Measurements from ENCODE around the gene GRIK4. TPM values are rescaled to one million over a fixed set of nuclear protein-coding genes. Genes with fewer than 3 reads are reported as not detected.

GRIK4 gene
- total and polyA plus RNA-seq, 2 of the 4 experiments (the other 2 are of a cell fraction) = 0.18 to 0.38 TPM

DNA sequence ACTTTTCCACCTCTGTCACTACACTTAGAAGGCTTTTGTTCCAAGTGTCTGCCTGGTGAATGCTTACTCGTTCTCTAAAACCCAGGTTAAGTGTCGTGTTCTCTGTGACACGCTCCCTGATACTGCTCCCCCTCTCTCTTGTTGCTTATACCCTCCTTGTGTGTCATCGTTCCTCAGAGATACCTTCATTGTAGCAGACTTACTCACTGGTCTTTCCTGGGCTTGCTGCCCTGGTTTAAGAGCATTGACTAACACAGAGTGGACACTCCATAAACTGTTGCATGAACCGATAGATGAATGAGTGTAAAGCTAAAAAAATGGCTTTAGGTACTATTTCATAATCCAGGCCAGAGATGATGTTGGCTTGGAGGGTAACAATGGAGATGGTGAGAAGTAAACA is 171.3 kb downstream of the GRIK4 start:
- ATAC-seq (ENCODE audit: low read depth) = peak; percentile 85
- H2BK20ac ChIP-seq (ENCODE audit: low read depth, low read length) = no peak overlapping the region
- H4K20me1 ChIP-seq (ENCODE audit: insufficient read depth, low read length) = no peaks in the 10 kb centered on the region; the same call in 1 of the 2 replicates
- dilution Hi-C loops (cut with HindIII; ENCODE audit: low sequenced_read_pairs, unreplicated experiment) (no loop called here), intact Hi-C loops (cut with micrococcal nuclease) (loop anchor here (10.0 kb wide), 2 partner anchors 348 to 512 kb away; partner anchors contain the start of gene ARHGEF12), in situ Hi-C loops (cut with MboI; ENCODE audit: low sequenced_read_pairs) (loop anchor here (25.0 kb wide), 1 partner anchor 371 kb away; no protein-coding TSS in a partner anchor)
- 0 out of 2 replicates have a peak overlapping the region, but pooled peaks have one; percentile 15 for H2AK5ac ChIP-seq (ENCODE audit: low read depth, low read length)
- no peaks in the 10 kb centered on the region for H3K9me3 ChIP-seq (ENCODE audit: control insufficient read depth, insufficient read depth, low read length)
- no peaks in the 10 kb centered on the region for H3K9me1 ChIP-seq (ENCODE audit: insufficient read depth, low read length)
- no peak overlapping the region; the same call in 1 of the 2 replicates for H3K23ac ChIP-seq (ENCODE audit: low read depth, low read length)
- no peak overlapping the region for H2AFZ ChIP-seq (replicated peaks; ENCODE audit: low read length, poor library complexity)
- no peak overlapping the region for H3K9ac ChIP-seq (ENCODE audit: low read depth, low read length)
- ChIA-PET CTCF (no interaction called here), POLR2A (ENCODE audit: unreplicated experiment) (no interaction called here)
- H3K79me1 ChIP-seq (ENCODE audit: low read depth in 1 of 2, low read length in 2 of 2) = no peaks in the 10 kb centered on the region
- no peaks in the 10 kb centered on the region for H3K36me3 ChIP-seq (ENCODE audit: control insufficient read depth, insufficient read depth, low read length)
- no peak overlapping the region for H3K27ac ChIP-seq (ENCODE audit: insufficient read depth, low read length)
- H4K8ac ChIP-seq (ENCODE audit: low read depth in 2 of 2, low read length in 2 of 2) = no peak overlapping the region
- H2AK9ac ChIP-seq (replicated peaks; ENCODE audit: low read depth, low read length, poor library complexity) = no peak overlapping the region
- peaks cover 10% of the 10 kb centered on the region for H3K27me3 ChIP-seq (ENCODE audit: control insufficient read depth, insufficient read depth, low read length)
- H4K91ac ChIP-seq (ENCODE audit: insufficient read depth, low read depth, low read length) = no peak overlapping the region
- H3K4me1 ChIP-seq (ENCODE audit: control insufficient read depth, insufficient read depth, low read length) = peaks cover 3% of the 10 kb centered on the region; the same call in 1 of the 2 replicates
- H3K4me2 ChIP-seq (ENCODE audit: low read depth, low read length) = no peak overlapping the region
- no peak overlapping the region for H2BK5ac ChIP-seq (ENCODE audit: low read depth, low read length, poor library complexity, severe bottlenecking)
- no peak overlapping the region for H3K4ac ChIP-seq (ENCODE audit: low read depth, low read length)
- no peak overlapping the region for H3K18ac ChIP-seq (ENCODE audit: low read depth, low read length)
- H2BK15ac ChIP-seq (ENCODE audit: low read depth, low read length) = no peak overlapping the region
- TF ChIP-seq BHLHE40 (IDR thresholded peaks at IDR 0.05; ENCODE audit: low read depth, low read length) (no peak), CEBPB (IDR thresholded peaks at IDR 0.05; ENCODE audit: low read depth, low read length) (peak; percentile 76), RCOR1 (IDR thresholded peaks at IDR 0.05; ENCODE audit: insufficient replicate concordance, low read length) (no peak), FOS (IDR thresholded peaks at IDR 0.05; ENCODE audit: low read depth, low read length) (peak; percentile 39; the same call in 1 of the 2 replicates)
- TF ChIP-seq, protein P1, sequence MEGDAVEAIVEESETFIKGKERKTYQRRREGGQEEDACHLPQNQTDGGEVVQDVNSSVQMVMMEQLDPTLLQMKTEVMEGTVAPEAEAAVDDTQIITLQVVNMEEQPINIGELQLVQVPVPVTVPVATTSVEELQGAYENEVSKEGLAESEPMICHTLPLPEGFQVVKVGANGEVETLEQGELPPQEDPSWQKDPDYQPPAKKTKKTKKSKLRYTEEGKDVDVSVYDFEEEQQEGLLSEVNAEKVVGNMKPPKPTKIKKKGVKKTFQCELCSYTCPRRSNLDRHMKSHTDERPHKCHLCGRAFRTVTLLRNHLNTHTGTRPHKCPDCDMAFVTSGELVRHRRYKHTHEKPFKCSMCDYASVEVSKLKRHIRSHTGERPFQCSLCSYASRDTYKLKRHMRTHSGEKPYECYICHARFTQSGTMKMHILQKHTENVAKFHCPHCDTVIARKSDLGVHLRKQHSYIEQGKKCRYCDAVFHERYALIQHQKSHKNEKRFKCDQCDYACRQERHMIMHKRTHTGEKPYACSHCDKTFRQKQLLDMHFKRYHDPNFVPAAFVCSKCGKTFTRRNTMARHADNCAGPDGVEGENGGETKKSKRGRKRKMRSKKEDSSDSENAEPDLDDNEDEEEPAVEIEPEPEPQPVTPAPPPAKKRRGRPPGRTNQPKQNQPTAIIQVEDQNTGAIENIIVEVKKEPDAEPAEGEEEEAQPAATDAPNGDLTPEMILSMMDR (conservative IDR thresholded peaks at IDR 0.05; ENCODE audit: low read depth, low read length) = no peak
- no peak overlapping the region for H2BK120ac ChIP-seq (ENCODE audit: low read depth, low read length)
- peak; percentile 82 for DNase-seq
- no TSS peak for BruUV-seq (replicated peaks)
- no peak overlapping the region for H3K14ac ChIP-seq (replicated peaks; ENCODE audit: low read depth, low read length)
- no peak overlapping the region for H3K56ac ChIP-seq (ENCODE audit: extremely low read depth, insufficient read depth, low read length)
- no peak overlapping the region for H3K4me3 ChIP-seq (ENCODE audit: insufficient read depth, low read depth, low read length)
- no peak overlapping the region for H4K5ac ChIP-seq (ENCODE audit: low read depth, low read length)
- WGBS, 2 experiments (ENCODE audit: extremely low coverage in 2 of 2, insufficient read length in 1 of 2) = 17% methylated on average over 1 of the region's 5 CpGs; no CpG with 5 or more reads in 1 of the 2 experiments
